OCI-LY1 (cell line): ENCODE data around the gene DIO2.

Experiments
- H2AFZ ChIP-seq: fragments of 200-600 bp; sonication (generic), shearing (Covaris generic); 2 replicates; pipeline ENCODE4 v1.6.0; 2014; ENCODE audit warnings: antibody characterized with exemption, mild to moderate bottlenecking, low read length
- H3F3A ChIP-seq: fragments of 200-600 bp; sonication (generic), shearing (Covaris generic); 2 replicates; pipeline ENCODE4 v1.6.0; 2014; ENCODE audit warnings: mild to moderate bottlenecking, antibody characterized with exemption, low read length, moderate library complexity; ENCODE audit not compliant: insufficient read depth
- H3K27ac ChIP-seq: fragments of 200-600 bp; sonication (generic); 2 replicates; pipeline ENCODE4 v1.5.1; 2014; ENCODE audit warnings: low read length, mixed run types, mild to moderate bottlenecking, low read depth; ENCODE audit not compliant: poor library complexity, severe bottlenecking
- H3K27me3 ChIP-seq: fragments of 200-600 bp; sonication (generic); 2 replicates; pipeline ENCODE4 v1.6.0; 2014; ENCODE audit warnings: antibody characterized with exemption, mild to moderate bottlenecking, low read length, moderate library complexity; ENCODE audit not compliant: insufficient read depth
- H3K36me3 ChIP-seq: fragments of 200-600 bp; sonication (generic); 2 replicates; pipeline ENCODE4 v1.6.1; 2014; ENCODE audit warnings: mild to moderate bottlenecking, antibody characterized with exemption, low read length, moderate library complexity, mixed read lengths; ENCODE audit not compliant: insufficient read depth
- H3K4me1 ChIP-seq: fragments of 200-600 bp; sonication (generic); 2 replicates; pipeline ENCODE4 v1.5.1; 2014; ENCODE audit warnings: mild to moderate bottlenecking, low read length, moderate library complexity; ENCODE audit not compliant: insufficient read depth, severe bottlenecking
- H3K4me2 ChIP-seq: fragments of 200-600 bp; sonication (generic), shearing (Covaris generic); 2 replicates; pipeline ENCODE4 v1.6.1; 2014; ENCODE audit warnings: low read length
- H3K4me3 ChIP-seq: fragments of 200-600 bp; sonication (generic); 2 replicates; pipeline ENCODE4 v1.5.1; 2014; ENCODE audit warnings: low read length, low read depth, mild to moderate bottlenecking, mixed read lengths; ENCODE audit not compliant: poor library complexity, severe bottlenecking
- H3K79me2 ChIP-seq: fragments of 200-600 bp; shearing (Covaris generic); 2 replicates; pipeline ENCODE4 v1.6.1; 2016; ENCODE audit warnings: mixed run types, low read length, mixed read lengths; ENCODE audit not compliant: insufficient read depth
- H3K9ac ChIP-seq: fragments of 200-600 bp; sonication (generic), shearing (Covaris generic); 2 replicates; pipeline ENCODE4 v1.6.1; 2014; ENCODE audit warnings: mild to moderate bottlenecking, low read length, mixed read lengths
- H3K9me2 ChIP-seq: fragments of 200-600 bp; sonication (generic), shearing (Covaris generic); 2 replicates; pipeline ENCODE4 v1.6.1; 2014; ENCODE audit warnings: low read depth, mild to moderate bottlenecking, low read length, mixed read lengths
- H3K9me3 ChIP-seq: fragments of 200-600 bp; shearing (Covaris generic); 2 replicates; pipeline ENCODE4 v1.6.1; 2014; ENCODE audit warnings: low read length, mixed read lengths
- H4K20me1 ChIP-seq: fragments of 200-600 bp; sonication (generic), shearing (Covaris generic); 2 replicates; pipeline ENCODE4 v1.6.0; 2016; ENCODE audit warnings: mild to moderate bottlenecking, low read length; ENCODE audit not compliant: insufficient read depth
- CTCF ChIP-seq: fragments of 200-600 bp; sonication (generic), shearing (Covaris generic); IDR thresholded peaks from 2 replicates; pipeline ENCODE4 v1.5.1; 2017; ENCODE audit warnings: mild to moderate bottlenecking, antibody characterized with exemption, low read length, moderate library complexity, mixed read lengths
- EZH2 ChIP-seq: fragments of 200-600 bp; sonication (generic), shearing (Covaris generic); IDR thresholded peaks from 2 replicates; pipeline ENCODE4 v1.8.0; 2017; ENCODE audit warnings: borderline replicate concordance, mixed run types, mild to moderate bottlenecking, antibody characterized with exemption, low read length, moderate library complexity, mixed read lengths

DIO2 gene

GRCh38 chr14:80208461-80208860 lies 2.8 kb downstream of the DIO2 start:
- H3K36me3 ChIP-seq: no peaks in the 10 kb centered on the region
- no peaks in the 10 kb centered on the region for H3K27me3 ChIP-seq
- H3K4me3 ChIP-seq: no peak overlapping the region
- no peak overlapping the region for H2AFZ ChIP-seq
- no peaks in the 10 kb centered on the region for H3K4me1 ChIP-seq
- no peaks in the 10 kb centered on the region for H3K9me3 ChIP-seq
- H3K9me2 ChIP-seq: no peaks in the 10 kb centered on the region
- H3F3A ChIP-seq: no peaks in the 10 kb centered on the region
- no peak overlapping the region for H3K4me2 ChIP-seq
- no peaks in the 10 kb centered on the region for H3K79me2 ChIP-seq
- no peak overlapping the region for H3K9ac ChIP-seq
- no peaks in the 10 kb centered on the region for H4K20me1 ChIP-seq
- H3K27ac ChIP-seq: no peak overlapping the region
- no peak for TF ChIP-seq EZH2

GRCh38 chr14:80206351-80207080 lies 4.8 kb downstream of the DIO2 start:
- no peaks in the 10 kb centered on the region for H3K79me2 ChIP-seq
- H3K4me2 ChIP-seq: no peak overlapping the region
- TF ChIP-seq EZH2 (no peak), CTCF (no peak)
- H3K27ac ChIP-seq: no peak overlapping the region
- no peak overlapping the region for H3K4me3 ChIP-seq
- H3K27me3 ChIP-seq: no peaks in the 10 kb centered on the region
- no peaks in the 10 kb centered on the region for H3K36me3 ChIP-seq
- no peaks in the 10 kb centered on the region for H3K9me3 ChIP-seq
- no peaks in the 10 kb centered on the region for H3F3A ChIP-seq
- H4K20me1 ChIP-seq: no peaks in the 10 kb centered on the region
- no peaks in the 10 kb centered on the region for H3K9me2 ChIP-seq
- no peak overlapping the region for H2AFZ ChIP-seq
- H3K9ac ChIP-seq: no peak overlapping the region
- no peaks in the 10 kb centered on the region for H3K4me1 ChIP-seq

GRCh38 chr14:80202888-80203562 lies 8.3 kb downstream of the DIO2 start:
- H3K4me1 ChIP-seq: no peaks in the 10 kb centered on the region
- no peak overlapping the region for H2AFZ ChIP-seq
- TF ChIP-seq EZH2 (no peak), CTCF (peak; percentile 70)
- H3K4me2 ChIP-seq: no peak overlapping the region
- H4K20me1 ChIP-seq: no peaks in the 10 kb centered on the region
- no peak overlapping the region for H3K27ac ChIP-seq
- no peaks in the 10 kb centered on the region for H3F3A ChIP-seq
- H3K9me2 ChIP-seq: no peaks in the 10 kb centered on the region
- no peaks in the 10 kb centered on the region for H3K9me3 ChIP-seq
- no peak overlapping the region for H3K9ac ChIP-seq
- H3K36me3 ChIP-seq: no peaks in the 10 kb centered on the region
- H3K79me2 ChIP-seq: no peaks in the 10 kb centered on the region
- H3K4me3 ChIP-seq: no peak overlapping the region
- no peaks in the 10 kb centered on the region for H3K27me3 ChIP-seq
